Smooth muscle cell (in vitro differentiated cells): Measurements from ENCODE around the gene ECHDC3. TPM values are rescaled to one million over a fixed set of nuclear protein-coding genes. Genes with fewer than 3 reads are reported as not detected.

Experiments
- DNase-seq: peaks from one replicate; lab custom pipeline; 2025; ENCODE audit not compliant: unreplicated experiment; lab: John Stamatoyannopoulos, UW
- H2AFZ ChIP-seq: fragments of 200-600 bp; sonication (generic); 2 replicates; pipeline ENCODE4 v1.6.0; 2016; ENCODE audit warnings: antibody characterized with exemption, low read depth, mild to moderate bottlenecking
- H3F3A ChIP-seq: fragments of 200-600 bp; sonication (generic); 2 replicates; pipeline ENCODE4 v1.6.0; 2017; ENCODE audit warnings: antibody characterized with exemption, low read depth
- H3K27ac ChIP-seq: fragments of 200-600 bp; sonication (generic); 2 replicates; pipeline ENCODE4 v1.5.1; 2016; ENCODE audit warnings: low read depth, mild to moderate bottlenecking
- H3K27me3 ChIP-seq: fragments of 200-600 bp; sonication (generic); 2 replicates; pipeline ENCODE4 v1.6.1; 2016; ENCODE audit warnings: low read depth, mild to moderate bottlenecking
- H3K36me3 ChIP-seq: fragments of 200-600 bp; sonication (generic); 2 replicates; pipeline ENCODE4 v1.5.1; 2016; ENCODE audit warnings: low read depth
- H3K4me1 ChIP-seq: fragments of 200-600 bp; sonication (generic); 2 replicates; pipeline ENCODE4 v1.5.1; 2016; ENCODE audit warnings: low read depth
- H3K4me2 ChIP-seq: fragments of 200-600 bp; sonication (generic); 2 replicates; pipeline ENCODE4 v1.6.0; 2016; ENCODE audit warnings: mild to moderate bottlenecking
- H3K4me3 ChIP-seq: fragments of 200-600 bp; sonication (generic); 2 replicates; pipeline ENCODE4 v1.5.1; 2016; ENCODE audit warnings: mild to moderate bottlenecking
- H3K79me2 ChIP-seq: fragments of 200-600 bp; sonication (generic); 2 replicates; pipeline ENCODE4 v1.6.0; 2016; ENCODE audit warnings: low read depth, mild to moderate bottlenecking
- H3K9ac ChIP-seq: fragments of 200-600 bp; sonication (generic); 2 replicates; pipeline ENCODE4 v1.6.0; 2016; ENCODE audit warnings: low read depth
- H3K9me3 ChIP-seq: fragments of 200-600 bp; sonication (generic); replicated peaks from 2 replicates; pipeline ENCODE4 v1.5.1; 2016; ENCODE audit warnings: low read depth
- H4K20me1 ChIP-seq: fragments of 200-600 bp; sonication (generic); 2 replicates; pipeline ENCODE4 v1.6.0; 2016; ENCODE audit warnings: low read depth
- WGBS: methylation state at CpG from one replicate; pipeline ENCODE4 v1.1.7; 2016; ENCODE audit warnings: low lambda C conversion rate; 5-methylcytosine and 5-hydroxymethylcytosine counted together
- polyA plus RNA-seq: library from polyadenylated mRNA; unstranded; fragments of >200 nt; fragmentation: Nextera tagmentation; extraction: Ambion mirVana; gene quantifications from 2 replicates; pipeline ENCODE4 v1.2.1, GENCODE V29; 2016
- total RNA-seq: library from RNA; depleted of rRNA; stranded (reverse); fragments of >200 nt; gene quantifications from 2 replicates; pipeline ENCODE4 v1.2.3, GENCODE V29; 2014
- TF ChIP-seq, protein P1 (sequence below): fragments of 200-600 bp; sonication (generic); IDR thresholded peaks from 2 replicates; pipeline ENCODE4 v1.5.1; 2017; ENCODE audit warnings: borderline replicate concordance, mild to moderate bottlenecking, antibody characterized with exemption; ENCODE audit not compliant: insufficient read depth, poor library complexity, severe bottlenecking

The ECHDC3 gene
- total and polyA plus RNA-seq, 2 experiments from 2014 or later, result 8.7 to 10.2 TPM

DNA sequence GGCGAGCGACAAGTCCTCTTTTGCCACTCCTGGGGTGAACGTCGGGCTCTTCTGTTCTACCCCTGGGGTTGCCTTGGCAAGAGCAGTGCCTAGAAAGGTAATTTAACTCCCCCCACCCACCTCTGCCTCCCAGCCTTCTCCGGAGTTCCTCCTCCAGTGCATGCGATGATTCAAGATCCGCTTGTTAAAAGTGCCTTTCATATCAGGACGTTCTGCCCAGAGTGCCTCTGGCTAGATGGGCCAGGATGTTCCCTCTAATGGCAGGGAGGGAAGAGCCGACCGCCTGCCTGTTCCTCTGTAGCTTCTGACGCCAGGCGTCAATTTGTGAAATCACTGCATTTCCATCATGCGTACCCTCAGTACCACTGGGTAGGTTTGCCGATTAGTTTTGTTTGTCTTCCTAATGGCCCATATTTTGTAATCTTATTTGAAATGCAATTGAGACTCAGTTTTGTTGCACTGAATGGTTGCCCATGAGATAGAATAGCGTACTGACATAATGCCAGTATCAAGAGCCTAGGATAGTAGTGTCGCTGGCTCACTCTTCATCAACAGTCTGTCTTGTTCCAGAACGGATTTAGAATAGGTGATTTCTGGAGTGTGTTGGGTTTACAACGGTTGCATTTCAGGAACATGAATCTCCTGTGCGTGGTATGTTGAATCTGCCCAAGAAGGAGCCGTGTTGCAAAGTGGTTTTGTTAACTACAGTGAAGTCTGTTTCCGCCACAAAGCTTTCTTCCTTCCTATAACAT lies 13.5 kb downstream of the ECHDC3 start:
- Histone ChIP-seq H3K4me1 (peaks cover 10% of the 10 kb centered on the region), H3K9ac (no peak overlapping the region), H3F3A (peaks cover 8% of the 10 kb centered on the region), H3K27ac (no peak overlapping the region), H3K79me2 (no peaks in the 10 kb centered on the region), H2AFZ (no peak overlapping the region), H3K27me3 (no peaks in the 10 kb centered on the region), H3K9me3 (no peaks in the 10 kb centered on the region), H3K4me2 (no peak overlapping the region), H3K36me3 (no peaks in the 10 kb centered on the region), H3K4me3 (no peak overlapping the region), H4K20me1 (no peaks in the 10 kb centered on the region)
- no peak for DNase-seq
- TF ChIP-seq, protein P1, sequence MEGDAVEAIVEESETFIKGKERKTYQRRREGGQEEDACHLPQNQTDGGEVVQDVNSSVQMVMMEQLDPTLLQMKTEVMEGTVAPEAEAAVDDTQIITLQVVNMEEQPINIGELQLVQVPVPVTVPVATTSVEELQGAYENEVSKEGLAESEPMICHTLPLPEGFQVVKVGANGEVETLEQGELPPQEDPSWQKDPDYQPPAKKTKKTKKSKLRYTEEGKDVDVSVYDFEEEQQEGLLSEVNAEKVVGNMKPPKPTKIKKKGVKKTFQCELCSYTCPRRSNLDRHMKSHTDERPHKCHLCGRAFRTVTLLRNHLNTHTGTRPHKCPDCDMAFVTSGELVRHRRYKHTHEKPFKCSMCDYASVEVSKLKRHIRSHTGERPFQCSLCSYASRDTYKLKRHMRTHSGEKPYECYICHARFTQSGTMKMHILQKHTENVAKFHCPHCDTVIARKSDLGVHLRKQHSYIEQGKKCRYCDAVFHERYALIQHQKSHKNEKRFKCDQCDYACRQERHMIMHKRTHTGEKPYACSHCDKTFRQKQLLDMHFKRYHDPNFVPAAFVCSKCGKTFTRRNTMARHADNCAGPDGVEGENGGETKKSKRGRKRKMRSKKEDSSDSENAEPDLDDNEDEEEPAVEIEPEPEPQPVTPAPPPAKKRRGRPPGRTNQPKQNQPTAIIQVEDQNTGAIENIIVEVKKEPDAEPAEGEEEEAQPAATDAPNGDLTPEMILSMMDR, result no peak
- WGBS, result 88% methylated on average over 21 of the region's 21 CpGs

DNA sequence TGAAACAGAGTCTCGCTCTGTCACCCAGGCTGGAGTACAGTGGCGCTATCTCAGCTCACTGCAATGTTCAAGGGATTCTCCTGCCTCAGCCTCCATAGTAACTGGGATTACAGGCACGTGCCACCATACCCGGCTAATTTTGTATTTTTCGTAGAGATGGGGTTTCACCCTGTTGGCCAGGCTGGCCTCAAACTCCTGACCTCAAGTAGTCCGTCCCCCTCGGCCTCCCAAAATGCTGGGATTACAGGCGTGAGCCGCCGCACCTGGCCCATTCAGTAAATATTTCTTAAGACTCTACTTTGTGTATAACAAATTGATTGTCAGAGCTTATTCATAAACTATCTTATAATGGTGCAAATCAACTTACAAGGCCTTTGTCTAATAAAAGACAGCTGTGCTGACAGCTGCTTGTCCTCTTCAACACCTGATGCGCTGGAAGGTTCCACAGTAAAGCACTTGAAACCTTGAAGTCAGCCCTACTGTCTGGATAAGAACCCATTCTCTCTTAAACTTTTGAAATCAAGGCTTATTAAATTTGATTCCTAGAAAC lies 14.7 kb downstream of the ECHDC3 start:
- H3K4me2 ChIP-seq, result peak overlapping the region; percentile 39
- TF ChIP-seq, protein P1, result no peak
- no peaks in the 10 kb centered on the region for H4K20me1 ChIP-seq
- no peaks in the 10 kb centered on the region for H3K9me3 ChIP-seq
- H3K27me3 ChIP-seq, result no peaks in the 10 kb centered on the region
- peak overlapping the region; percentile 84 for H3K27ac ChIP-seq
- H3K4me3 ChIP-seq, result no peak overlapping the region
- no peaks in the 10 kb centered on the region for H3K79me2 ChIP-seq
- H3K9ac ChIP-seq, result peak overlapping the region; percentile 9
- H3K4me1 ChIP-seq, result peaks cover 10% of the 10 kb centered on the region
- H3K36me3 ChIP-seq, result no peaks in the 10 kb centered on the region
- H2AFZ ChIP-seq, result no peak overlapping the region
- 84% methylated on average over 11 of the region's 11 CpGs for WGBS
- DNase-seq, result no peak
- H3F3A ChIP-seq, result peaks cover 8% of the 10 kb centered on the region

- Histone ChIP-seq H3K27ac (peak overlapping the region; percentile 84), H3K9ac (peak overlapping the region; percentile 32), H3K9me3 (no peaks in the 10 kb centered on the region), H4K20me1 (no peaks in the 10 kb centered on the region), H3F3A (peaks cover 8% of the 10 kb centered on the region), H3K4me1 (peaks cover 10% of the 10 kb centered on the region), H2AFZ (no peak overlapping the region), H3K4me3 (no peak overlapping the region), H3K27me3 (no peaks in the 10 kb centered on the region), H3K79me2 (no peaks in the 10 kb centered on the region), H3K4me2 (peak overlapping the region; percentile 39), H3K36me3 (no peaks in the 10 kb centered on the region)
- no peak for DNase-seq
- 5% methylated on average over 3 of the region's 3 CpGs for WGBS
- TF ChIP-seq, protein P1, result no peak
Observed at GRCh38 chr10:11757454-11757820, 15.3 kb downstream of the ECHDC3 start.
